GM12878 (cell line): ENCODE measurements around the gene TNXB.

ENCODE experiments used
- EZH2 ChIP-seq: IDR thresholded peaks from 2 replicates; pipeline ENCODE4 v1.6.1; 2012; ENCODE audit warnings: low read depth, mild to moderate bottlenecking, control low read depth, inconsistent platforms, low read length, borderline replicate concordance; ENCODE audit not compliant: control insufficient read depth
- HDAC6 ChIP-seq: fragments of 200-600 bp; sonication (generic); IDR thresholded peaks from one replicate; pipeline ENCODE4 v1.8.0; 2017; ENCODE audit warnings: antibody characterized with exemption; ENCODE audit not compliant: unreplicated experiment
- NRF1 ChIP-seq: conservative IDR thresholded peaks from 2 replicates; pipeline ENCODE4 v1.6.1; 2011; ENCODE audit warnings: mild to moderate bottlenecking, low read depth, low read length, improper control_type of control experiment
- RAD21 ChIP-seq: IDR thresholded peaks from 2 replicates; pipeline ENCODE4 v1.6.1; 2011; ENCODE audit warnings: mild to moderate bottlenecking, low read depth, low read length, moderate library complexity; ENCODE audit not compliant: insufficient read depth
- SIN3A ChIP-seq: IDR thresholded peaks from 2 replicates; pipeline ENCODE4 v1.6.1; 2012; ENCODE audit warnings: low read depth, low read length, improper control_type of control experiment
- SP1 ChIP-seq: IDR thresholded peaks from one replicate; pipeline ENCODE4 v1.6.1; 2011; ENCODE audit warnings: low read depth, low read length
- SPI1 ChIP-seq: IDR thresholded peaks from 2 replicates; pipeline ENCODE4 v1.6.1; 2011; ENCODE audit warnings: low read depth, mild to moderate bottlenecking, low read length, moderate library complexity, borderline replicate concordance; ENCODE audit not compliant: insufficient read depth
- TF ChIP-seq, protein P1 (sequence below), 3 experiments: IDR thresholded peaks in 2 of 3; conservative IDR thresholded peaks in 1 of 3; 2 replicates each; pipeline ENCODE4 v1.5.1; 2011; ENCODE audit warnings: low read depth in 3 of 3, low read length in 3 of 3, mild to moderate bottlenecking in 3 of 3, control low read depth in 2 of 3, moderate library complexity in 2 of 3, inconsistent platforms in 1 of 3, mixed read lengths in 1 of 3; ENCODE audit not compliant: control insufficient read depth in 2 of 3, insufficient read depth in 1 of 3; ENCODE audit errors: extremely low read depth in 1 of 3
- TF ChIP-seq, protein P2 (sequence below): fragments of 450-650 bp; IDR thresholded peaks from 2 replicates; pipeline ENCODE4 v1.6.1; 2016; ENCODE audit warnings: mild to moderate bottlenecking, moderate library complexity, borderline replicate concordance
- TF ChIP-seq, protein P3 (sequence below): fragments of 450-650 bp; IDR thresholded peaks from 2 replicates; pipeline ENCODE4 v1.6.1; 2014; ENCODE audit warnings: mild to moderate bottlenecking

DNA sequence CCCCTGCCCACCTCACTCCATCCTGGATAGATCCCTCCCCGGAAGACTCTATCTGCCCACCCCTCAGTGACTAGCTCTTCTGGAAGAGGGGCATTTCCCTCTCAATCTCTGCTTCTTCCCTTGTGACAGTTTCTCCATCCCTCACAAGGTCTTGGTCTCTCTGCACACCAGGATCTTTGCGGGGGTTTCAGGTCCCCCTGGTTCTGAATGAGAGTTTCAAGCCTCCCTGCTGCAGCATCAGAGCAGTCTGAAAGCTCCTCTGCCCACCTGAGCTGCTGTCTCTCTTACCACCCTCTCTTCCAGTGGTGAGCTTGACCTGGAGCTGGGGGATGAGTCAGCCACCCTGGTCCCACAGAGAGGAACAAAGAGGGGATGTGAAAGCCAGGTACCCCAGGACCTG lies 24.4 kb downstream of the TNXB start:
- TF ChIP-seq, protein P1, sequence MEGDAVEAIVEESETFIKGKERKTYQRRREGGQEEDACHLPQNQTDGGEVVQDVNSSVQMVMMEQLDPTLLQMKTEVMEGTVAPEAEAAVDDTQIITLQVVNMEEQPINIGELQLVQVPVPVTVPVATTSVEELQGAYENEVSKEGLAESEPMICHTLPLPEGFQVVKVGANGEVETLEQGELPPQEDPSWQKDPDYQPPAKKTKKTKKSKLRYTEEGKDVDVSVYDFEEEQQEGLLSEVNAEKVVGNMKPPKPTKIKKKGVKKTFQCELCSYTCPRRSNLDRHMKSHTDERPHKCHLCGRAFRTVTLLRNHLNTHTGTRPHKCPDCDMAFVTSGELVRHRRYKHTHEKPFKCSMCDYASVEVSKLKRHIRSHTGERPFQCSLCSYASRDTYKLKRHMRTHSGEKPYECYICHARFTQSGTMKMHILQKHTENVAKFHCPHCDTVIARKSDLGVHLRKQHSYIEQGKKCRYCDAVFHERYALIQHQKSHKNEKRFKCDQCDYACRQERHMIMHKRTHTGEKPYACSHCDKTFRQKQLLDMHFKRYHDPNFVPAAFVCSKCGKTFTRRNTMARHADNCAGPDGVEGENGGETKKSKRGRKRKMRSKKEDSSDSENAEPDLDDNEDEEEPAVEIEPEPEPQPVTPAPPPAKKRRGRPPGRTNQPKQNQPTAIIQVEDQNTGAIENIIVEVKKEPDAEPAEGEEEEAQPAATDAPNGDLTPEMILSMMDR (IDR thresholded peaks at IDR 0.05 in 2 of 3, conservative IDR thresholded peaks at IDR 0.05 in 1 of 3; ENCODE audit: control insufficient read depth in 2 of 3, extremely low read depth in 1 of 3, insufficient read depth in 1 of 3, low read depth in 3 of 3, low read length in 3 of 3): no peak
- TF ChIP-seq HDAC6 (no peak), NRF1 (no peak), EZH2 (no peak), SP1 (no peak), SPI1 (no peak), SIN3A (no peak), RAD21 (no peak)
- TF ChIP-seq, protein P2, sequence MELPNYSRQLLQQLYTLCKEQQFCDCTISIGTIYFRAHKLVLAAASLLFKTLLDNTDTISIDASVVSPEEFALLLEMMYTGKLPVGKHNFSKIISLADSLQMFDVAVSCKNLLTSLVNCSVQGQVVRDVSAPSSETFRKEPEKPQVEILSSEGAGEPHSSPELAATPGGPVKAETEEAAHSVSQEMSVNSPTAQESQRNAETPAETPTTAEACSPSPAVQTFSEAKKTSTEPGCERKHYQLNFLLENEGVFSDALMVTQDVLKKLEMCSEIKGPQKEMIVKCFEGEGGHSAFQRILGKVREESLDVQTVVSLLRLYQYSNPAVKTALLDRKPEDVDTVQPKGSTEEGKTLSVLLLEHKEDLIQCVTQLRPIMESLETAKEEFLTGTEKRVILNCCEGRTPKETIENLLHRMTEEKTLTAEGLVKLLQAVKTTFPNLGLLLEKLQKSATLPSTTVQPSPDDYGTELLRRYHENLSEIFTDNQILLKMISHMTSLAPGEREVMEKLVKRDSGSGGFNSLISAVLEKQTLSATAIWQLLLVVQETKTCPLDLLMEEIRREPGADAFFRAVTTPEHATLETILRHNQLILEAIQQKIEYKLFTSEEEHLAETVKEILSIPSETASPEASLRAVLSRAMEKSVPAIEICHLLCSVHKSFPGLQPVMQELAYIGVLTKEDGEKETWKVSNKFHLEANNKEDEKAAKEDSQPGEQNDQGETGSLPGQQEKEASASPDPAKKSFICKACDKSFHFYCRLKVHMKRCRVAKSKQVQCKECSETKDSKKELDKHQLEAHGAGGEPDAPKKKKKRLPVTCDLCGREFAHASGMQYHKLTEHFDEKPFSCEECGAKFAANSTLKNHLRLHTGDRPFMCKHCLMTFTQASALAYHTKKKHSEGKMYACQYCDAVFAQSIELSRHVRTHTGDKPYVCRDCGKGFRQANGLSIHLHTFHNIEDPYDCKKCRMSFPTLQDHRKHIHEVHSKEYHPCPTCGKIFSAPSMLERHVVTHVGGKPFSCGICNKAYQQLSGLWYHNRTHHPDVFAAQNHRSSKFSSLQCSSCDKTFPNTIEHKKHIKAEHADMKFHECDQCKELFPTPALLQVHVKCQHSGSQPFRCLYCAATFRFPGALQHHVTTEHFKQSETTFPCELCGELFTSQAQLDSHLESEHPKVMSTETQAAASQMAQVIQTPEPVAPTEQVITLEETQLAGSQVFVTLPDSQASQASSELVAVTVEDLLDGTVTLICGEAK: no peak
- TF ChIP-seq, protein P3, sequence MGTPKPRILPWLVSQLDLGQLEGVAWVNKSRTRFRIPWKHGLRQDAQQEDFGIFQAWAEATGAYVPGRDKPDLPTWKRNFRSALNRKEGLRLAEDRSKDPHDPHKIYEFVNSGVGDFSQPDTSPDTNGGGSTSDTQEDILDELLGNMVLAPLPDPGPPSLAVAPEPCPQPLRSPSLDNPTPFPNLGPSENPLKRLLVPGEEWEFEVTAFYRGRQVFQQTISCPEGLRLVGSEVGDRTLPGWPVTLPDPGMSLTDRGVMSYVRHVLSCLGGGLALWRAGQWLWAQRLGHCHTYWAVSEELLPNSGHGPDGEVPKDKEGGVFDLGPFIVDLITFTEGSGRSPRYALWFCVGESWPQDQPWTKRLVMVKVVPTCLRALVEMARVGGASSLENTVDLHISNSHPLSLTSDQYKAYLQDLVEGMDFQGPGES: no peak
